GM19395 (cell line): ENCODE data around the gene CASTOR2.
"Not testable (repeated sequence)": the region's sequence is repeated elsewhere in the genome, so short reads cannot be mapped to it uniquely, and the experiment has no call there.

Experiments
- ATAC-seq: cut with Tn5 transposase; IDR thresholded peaks from one replicate; pipeline ENCODE4 v1.9.1; 2021; ENCODE audit warnings: mild to moderate bottlenecking, moderate library complexity; ENCODE audit not compliant: unreplicated experiment

CASTOR2 gene

GRCh38 chr7:75049817-75050216 is 85.3 kb downstream of the CASTOR2 start:
- ATAC-seq, result no peak

DNA sequence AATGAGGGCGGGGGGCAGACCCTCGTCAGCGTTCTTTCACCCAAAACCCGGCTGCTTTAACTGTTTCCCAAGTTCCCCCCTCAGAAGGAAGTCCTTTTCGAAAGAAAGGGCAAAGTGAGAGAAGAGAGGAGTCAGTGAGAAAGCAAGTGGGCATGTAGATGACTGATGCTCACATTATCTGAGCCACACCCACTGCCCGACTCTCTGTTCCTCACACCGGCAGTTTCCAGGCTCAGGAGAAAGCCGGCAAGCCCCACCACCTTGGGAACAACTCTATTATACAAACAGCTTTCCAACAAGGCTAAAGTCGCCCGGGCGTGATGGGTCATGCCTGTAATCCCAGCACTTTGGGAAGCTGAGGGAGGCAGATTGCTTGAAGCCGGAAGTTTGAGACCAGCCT is 86.0 kb downstream of the CASTOR2 start:
- no peak for ATAC-seq

GRCh38 chr7:75054744-75055143 is 90.2 kb downstream of the CASTOR2 start:
- ATAC-seq, result no peak

GRCh38 chr7:75055155-75055554 is 90.7 kb downstream of the CASTOR2 start:
- ATAC-seq, result no peak

DNA sequence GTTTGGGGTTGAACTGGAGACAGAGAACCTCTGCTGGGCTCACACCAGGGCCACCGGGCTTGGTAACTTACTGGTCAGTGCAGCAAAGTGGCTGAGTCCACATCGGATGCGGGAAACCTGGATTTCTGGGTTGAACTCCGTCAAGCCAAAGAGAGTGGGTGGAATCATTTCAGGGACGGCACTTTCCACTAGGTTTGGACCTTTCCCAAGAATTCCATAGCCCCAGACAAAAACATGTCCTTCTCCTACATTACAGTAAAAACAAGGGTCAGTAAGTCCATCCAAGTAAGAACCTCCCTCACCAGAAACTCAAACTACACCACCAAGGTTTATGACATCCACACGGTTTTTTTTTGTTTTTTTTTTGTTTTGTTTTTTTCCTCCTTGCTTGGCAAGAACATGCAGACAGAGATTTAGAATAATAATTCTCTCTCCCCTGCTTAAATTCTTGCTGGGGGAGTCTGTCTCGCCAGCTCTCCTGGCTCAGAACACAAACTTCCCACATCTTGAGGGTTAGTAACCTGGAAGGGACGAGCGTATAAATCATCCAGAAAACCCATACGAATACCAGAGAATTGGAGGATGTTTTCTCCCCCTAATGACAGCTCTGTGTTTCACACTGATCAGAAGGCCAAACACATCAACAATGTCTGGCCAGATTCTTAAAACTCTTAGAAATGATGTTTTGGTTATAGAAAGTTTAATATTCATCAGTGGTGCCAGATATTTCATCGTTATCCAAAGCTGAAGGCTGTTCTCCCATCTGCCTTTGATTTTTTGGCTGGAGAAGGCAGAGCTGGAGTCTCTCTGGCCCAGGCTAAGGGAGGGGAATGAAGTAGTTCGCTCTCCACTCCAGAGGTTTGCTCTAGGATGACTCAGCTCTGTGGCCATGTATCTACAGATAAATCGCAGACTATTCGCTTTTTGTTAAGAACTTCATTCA is 91.6 kb downstream of the CASTOR2 start:
- no peak for ATAC-seq

- no peak for ATAC-seq
Observed at GRCh38 chr7:75058406-75058805, 93.9 kb downstream of the CASTOR2 start.

- no peak for ATAC-seq
Observed at GRCh38 chr7:75064291-75064690, 99.8 kb downstream of the CASTOR2 start.

DNA sequence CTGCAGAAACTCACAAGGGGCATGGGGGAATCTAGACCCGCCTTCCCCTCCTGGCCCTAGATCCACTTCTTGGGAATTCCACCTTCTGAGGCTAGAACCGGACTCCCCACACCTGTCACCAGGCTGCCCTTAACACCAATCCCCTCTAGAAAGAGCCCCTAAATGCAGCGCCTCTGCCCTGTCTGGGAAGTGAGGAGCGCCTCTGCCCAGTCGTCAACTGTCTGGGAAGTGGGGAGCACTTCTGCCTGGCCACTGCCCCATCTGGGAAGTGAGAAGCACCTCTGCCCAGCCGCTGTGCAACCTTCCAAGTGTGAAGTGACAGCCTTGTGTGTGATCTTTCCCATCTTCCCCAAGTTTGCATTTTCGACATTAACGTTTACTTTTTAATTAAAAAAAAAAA is 100.3 kb downstream of the CASTOR2 start:
- no peak for ATAC-seq

GRCh38 chr7:75066521-75066920 is 102.0 kb downstream of the CASTOR2 start:
- ATAC-seq, result no peak

DNA sequence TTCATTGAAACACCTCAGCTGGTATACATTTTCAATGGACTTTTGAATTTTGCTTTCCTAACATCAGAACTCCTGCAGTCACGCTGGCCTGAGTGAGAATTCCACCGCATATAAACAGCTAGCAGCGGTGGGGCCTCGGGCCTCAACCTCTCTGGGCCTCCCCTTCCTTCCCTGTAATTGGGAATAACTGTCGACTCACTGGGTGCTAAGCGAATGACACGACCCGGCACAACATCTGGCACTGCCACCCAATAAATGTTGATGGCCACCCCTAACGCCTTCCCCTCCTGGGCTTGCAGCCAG is 108.4 kb downstream of the CASTOR2 start:
- peak; percentile 18 for ATAC-seq

- not testable (repeated sequence) for ATAC-seq
Observed at GRCh38 chr7:75074262-75074641, 109.7 kb downstream of the CASTOR2 start.
